Sciatic nerve (tissue), 2 donors: ENCODE measurements around the gene KAT5. TPM values are rescaled to one million over a fixed set of nuclear protein-coding genes. Genes with fewer than 3 reads are reported as not detected.
"Not testable (repeated sequence)": the region's sequence is repeated elsewhere in the genome, so short reads cannot be mapped to it uniquely, and the experiment has no call there.

ENCODE experiments used
- ATAC-seq: fragments of 200-7000 bp; cut with Tn5 transposase; one replicate; pipeline ENCODE4 v1.9.1; 2020; ENCODE audit warnings: mild to moderate bottlenecking, moderate library complexity
- DNase-seq: peaks from one replicate; pipeline ENCODE4 v3.0.0-alpha.2; 2020; ENCODE audit warnings: low spot score
- intact Hi-C: fragments of 100-400 bp; cut with DNase I; formaldehyde crosslinking; loops from one replicate; pipeline ENCODE4 v1.14.2; 2022
- total RNA-seq: library from RNA; stranded (reverse); fragmentation: NEBNext Ultra II Directional; extraction: Animal tissue kit (Norgen Biotek cat#: 25700); gene quantifications from one replicate; pipeline ENCODE4 v1.2.1, GENCODE V29; 2021
- donor health status: DM: no; HTN: no; CAD: no.
- donor health status: DM: no; HTN: no; CAD: no.

The KAT5 gene
- total RNA-seq, 1 donor from 2014 or later, result 81.5 TPM

DNA sequence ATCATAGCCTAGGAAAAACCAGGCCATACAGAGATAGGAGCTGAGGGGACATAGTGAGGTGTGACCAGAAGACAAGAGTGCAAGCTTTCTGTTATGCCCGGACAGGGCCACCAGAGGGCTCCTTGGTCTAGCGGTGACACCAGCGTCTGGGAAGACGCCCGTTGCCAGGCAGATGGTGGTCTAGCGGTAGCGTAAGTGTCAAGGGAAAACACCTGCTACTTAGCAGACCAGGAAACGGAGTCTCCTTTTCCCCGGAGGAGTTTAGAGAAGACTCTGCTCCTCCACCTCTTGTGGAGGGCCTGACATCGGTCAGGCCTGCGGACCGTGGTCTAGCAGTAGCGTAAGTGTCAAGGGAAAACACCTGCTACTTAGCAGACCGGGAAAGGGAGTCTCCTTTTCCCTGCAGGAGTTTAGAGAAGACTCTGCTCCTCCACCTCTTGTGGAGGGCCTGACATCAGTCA is 5.7 kb upstream of the KAT5 start:
- ATAC-seq (peak; percentile 38), DNase-seq (peak; percentile 85)
- intact Hi-C loops, result loop anchor here (10.0 kb wide), 1 partner anchor 278 kb away; no protein-coding TSS in a partner anchor

GRCh38 chr11:65707002-65707401 is 5.0 kb upstream of the KAT5 start:
- intact Hi-C loops, result loop anchor here (10.0 kb wide), 1 partner anchor 278 kb away; no protein-coding TSS in a partner anchor
- not testable (repeated sequence) for ATAC-seq, DNase-seq

DNA sequence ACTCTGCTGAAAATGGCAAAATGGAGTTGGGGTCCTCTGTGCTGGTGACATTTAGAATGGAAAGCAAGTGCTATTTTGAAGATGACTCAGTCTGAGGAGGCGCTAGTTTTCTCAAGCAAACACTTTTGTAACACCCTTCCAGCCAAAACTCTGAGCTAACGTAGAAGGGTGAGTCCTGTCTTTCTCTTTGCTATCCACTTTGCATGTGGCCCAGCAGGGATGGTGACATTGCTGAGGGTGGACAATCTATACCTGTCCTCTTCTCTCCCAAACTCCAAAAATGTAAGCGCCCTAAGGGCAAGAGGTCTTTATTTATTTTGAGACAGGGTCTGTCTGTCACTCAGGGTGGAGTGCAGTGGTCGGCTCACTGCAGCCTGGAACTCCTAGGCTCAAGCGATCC is 3.6 kb upstream of the KAT5 start:
- intact Hi-C loops, result loop anchor here (10.0 kb wide), 1 partner anchor 276 kb away; no protein-coding TSS in a partner anchor
- no peak for ATAC-seq
- DNase-seq, result no peak

GRCh38 chr11:65709661-65710060 is 2.4 kb upstream of the KAT5 start:
- DNase-seq, result no peak
- intact Hi-C loops, result loop anchor here (5.0 to 10.0 kb wide), 3 partner anchors 82 to 275 kb away; no protein-coding TSS in a partner anchor
- ATAC-seq, result no peak

DNA sequence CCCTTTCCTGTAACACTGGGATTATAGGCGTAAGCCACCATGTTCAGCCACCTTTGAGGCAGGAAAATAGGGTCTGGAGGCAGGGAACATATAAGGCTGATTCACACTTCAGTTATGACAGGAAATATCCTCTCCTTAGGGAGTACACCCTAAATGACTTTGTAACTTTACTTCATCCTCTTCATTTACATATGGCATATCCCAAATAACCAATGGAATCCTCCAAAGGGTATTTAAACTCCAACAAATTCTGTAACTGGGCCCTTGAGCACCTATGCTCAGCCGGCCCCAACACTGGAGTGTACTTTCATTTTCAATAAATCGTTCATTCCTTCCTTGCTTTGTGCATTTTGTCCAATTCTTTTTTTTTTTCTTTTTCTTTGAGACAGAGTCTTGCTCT is 1.6 kb upstream of the KAT5 start:
- DNase-seq, result no peak
- ATAC-seq, result no peak
- intact Hi-C loops, result loop anchor here (5.0 to 10.0 kb wide), 2 partner anchors 83 to 104 kb away; no protein-coding TSS in a partner anchor

GRCh38 chr11:65712633-65713076 is 603 bp downstream of the KAT5 start:
- ATAC-seq, result no peak
- no peak for DNase-seq
- intact Hi-C loops, result loop anchor here (5.0 to 10.0 kb wide), 2 partner anchors 85 to 102 kb away; no protein-coding TSS in a partner anchor

GRCh38 chr11:65713212-65713969 is 1.3 kb downstream of the KAT5 start:
- no peak for DNase-seq
- intact Hi-C loops, result loop anchor here (5.0 to 10.0 kb wide), 2 partner anchors 86 to 101 kb away; no protein-coding TSS in a partner anchor
- no peak for ATAC-seq

- ATAC-seq, result no peak
- intact Hi-C loops, result loop anchor here (5.0 to 10.0 kb wide), 2 partner anchors 87 to 100 kb away; no protein-coding TSS in a partner anchor
- DNase-seq, result no peak
These were observed 2.4 kb downstream of the KAT5 start for GRCh38 chr11:65714433-65714832.

DNA sequence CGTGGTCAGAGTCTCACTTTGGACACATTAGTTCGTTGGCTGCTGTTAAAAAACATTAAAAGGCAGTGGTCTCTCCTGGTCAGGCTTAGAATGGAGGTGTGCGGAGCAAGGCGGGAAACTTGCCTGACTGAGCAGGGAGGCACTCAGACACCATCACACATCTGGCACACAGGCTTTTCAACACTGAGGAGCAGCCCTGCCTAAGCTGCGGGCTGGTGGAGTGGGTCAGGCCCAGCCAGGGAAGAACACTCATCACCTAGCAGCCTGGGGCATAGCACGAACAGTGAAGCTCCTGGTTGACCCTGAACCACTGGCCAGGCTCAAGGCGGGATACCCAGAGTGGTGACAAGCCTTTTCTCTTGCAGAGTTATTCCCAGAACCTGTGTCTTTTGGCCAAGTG is 4.2 kb downstream of the KAT5 start:
- intact Hi-C loops, result loop anchor here (10.0 kb wide), 1 partner anchor 98 kb away; no protein-coding TSS in a partner anchor
- DNase-seq (no peak), ATAC-seq (no peak)

- ATAC-seq (no peak), DNase-seq (no peak)
- intact Hi-C loops, result loop anchor here (10.0 kb wide), 1 partner anchor 98 kb away; no protein-coding TSS in a partner anchor
These were observed 4.8 kb downstream of the KAT5 start for GRCh38 chr11:65716774-65717405.

GRCh38 chr11:65717906-65718305 is 5.9 kb downstream of the KAT5 start:
- intact Hi-C loops, result loop anchor here (10.0 kb wide), 1 partner anchor 97 kb away; no protein-coding TSS in a partner anchor
- DNase-seq, result no peak
- no peak for ATAC-seq

DNA sequence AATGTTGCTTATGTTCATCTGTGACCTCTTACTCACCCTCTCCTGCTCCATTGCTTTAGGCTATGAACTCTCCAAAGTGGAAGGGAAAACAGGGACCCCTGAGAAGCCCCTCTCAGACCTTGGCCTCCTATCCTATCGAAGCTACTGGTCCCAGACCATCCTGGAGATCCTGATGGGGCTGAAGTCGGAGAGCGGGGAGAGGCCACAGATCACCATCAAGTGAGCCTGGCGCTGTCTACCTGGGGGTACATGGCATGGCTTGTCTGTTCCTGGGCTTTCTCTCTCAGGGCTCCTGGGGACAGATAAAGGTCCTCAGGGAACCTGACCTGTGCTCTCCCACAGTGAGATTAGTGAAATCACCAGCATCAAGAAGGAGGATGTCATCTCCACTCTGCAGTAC is 6.5 kb downstream of the KAT5 start:
- no peak for DNase-seq
- ATAC-seq, result no peak
- intact Hi-C loops, result loop anchor here (10.0 kb wide), 1 partner anchor 96 kb away; no protein-coding TSS in a partner anchor

DNA sequence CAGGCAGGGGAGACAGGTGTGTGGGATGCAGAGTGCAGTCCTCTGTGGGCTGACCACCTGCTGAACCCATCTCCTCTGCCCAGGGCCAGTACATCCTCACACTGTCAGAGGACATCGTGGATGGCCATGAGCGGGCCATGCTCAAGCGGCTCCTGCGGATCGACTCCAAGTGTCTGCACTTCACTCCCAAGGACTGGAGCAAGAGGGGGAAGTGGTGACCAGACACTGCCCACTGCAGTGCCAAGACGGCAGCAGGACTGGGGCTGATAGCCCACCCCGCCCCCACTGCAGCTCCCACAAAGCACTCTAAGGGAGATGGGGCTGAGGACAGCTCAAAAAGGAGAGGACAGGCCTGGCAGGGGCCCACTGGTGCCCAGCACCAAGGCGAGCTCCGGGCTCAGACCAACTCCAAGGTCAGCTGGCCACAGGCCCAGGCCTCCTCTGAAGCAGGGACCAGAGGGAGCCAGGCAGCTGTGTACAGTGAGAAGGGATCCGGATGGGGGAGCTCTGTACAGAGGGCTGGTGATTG is 7.0 kb downstream of the KAT5 start:
- DNase-seq, result no peak
- ATAC-seq, result no peak
- intact Hi-C loops, result loop anchor here (10.0 kb wide), 1 partner anchor 96 kb away; no protein-coding TSS in a partner anchor

DNA sequence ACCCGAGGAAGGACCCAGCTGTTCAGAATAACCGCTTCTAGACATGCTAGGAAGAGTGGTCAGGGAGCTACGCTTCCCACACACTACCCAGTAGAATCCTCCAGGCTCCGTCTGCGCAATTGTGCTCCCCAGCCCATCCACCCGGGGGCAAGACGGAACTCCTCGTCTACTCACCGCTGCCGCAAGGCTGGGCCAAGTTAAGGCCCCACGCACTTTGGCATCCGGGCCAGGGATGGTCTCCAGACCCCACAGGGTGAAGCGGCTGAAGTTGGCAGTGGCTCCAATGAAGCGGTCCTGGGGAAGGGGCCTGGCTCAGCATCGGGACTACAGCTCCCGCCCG is 7.8 kb downstream of the KAT5 start:
- ATAC-seq (peak; percentile 44), DNase-seq (no peak)
- intact Hi-C loops, result loop anchor here (10.0 kb wide), 1 partner anchor 95 kb away; no protein-coding TSS in a partner anchor

GRCh38 chr11:65720211-65720934 is 8.3 kb downstream of the KAT5 start, which contains the start of gene RNASEH2C:
TSS of gene RNASEH2C (minus strand) at chr11:65720798. CDS start at chr11:65720758, 40 bp downstream.
- intact Hi-C loops, result no loop called here
- DNase-seq, result peak; percentile 89
- ATAC-seq, result peak; percentile 96

DNA sequence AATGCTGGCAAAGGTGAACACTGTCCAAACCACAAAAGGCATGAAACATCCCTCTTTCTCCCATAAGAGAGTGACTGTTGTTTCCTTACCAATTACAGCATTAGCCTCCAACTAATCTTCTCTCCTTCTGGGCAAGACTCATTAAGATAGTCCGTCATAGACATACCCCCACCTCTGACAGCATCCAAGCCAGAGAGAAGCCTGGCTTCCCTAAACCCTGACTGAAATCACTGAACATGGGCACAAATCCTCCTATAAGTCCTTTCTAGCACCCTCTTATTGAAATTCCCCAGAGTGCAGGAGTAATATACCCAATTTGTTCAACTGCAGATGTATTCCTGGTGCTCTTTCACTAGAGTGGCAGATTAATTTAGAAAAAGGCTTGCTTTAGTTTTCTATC is 10.2 kb downstream of the KAT5 start:
- ATAC-seq (no peak), DNase-seq (no peak)
- intact Hi-C loops, result no loop called here

GRCh38 chr11:65726660-65727059 is 14.6 kb downstream of the KAT5 start:
- DNase-seq, result no peak
- no peak for ATAC-seq
- intact Hi-C loops, result no loop called here

DNA sequence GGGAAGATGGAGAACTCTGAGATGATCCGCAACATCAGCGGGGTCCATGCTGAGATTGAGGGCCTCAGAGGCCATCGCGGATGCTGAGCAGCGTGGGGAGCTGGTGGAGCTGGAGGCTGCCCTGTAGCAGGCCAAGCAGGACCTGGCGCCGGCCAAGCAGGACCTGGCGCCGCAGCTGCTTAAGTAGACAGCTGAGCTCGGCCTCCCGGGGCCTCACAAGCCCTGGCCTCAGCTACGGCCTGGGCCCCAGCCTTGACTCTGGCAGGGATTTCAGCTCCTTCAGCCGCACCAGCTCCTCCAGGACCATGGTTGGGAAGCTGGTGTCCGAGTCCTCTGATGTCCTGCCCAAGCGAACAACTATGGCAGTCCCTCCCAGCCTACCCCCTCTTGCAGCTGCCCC is 15.8 kb downstream of the KAT5 start:
- DNase-seq, result no peak
- no peak for ATAC-seq
- intact Hi-C loops, result no loop called here
